Measurements from ENCODE around the gene OTOG.

OTOG gene

DNA sequence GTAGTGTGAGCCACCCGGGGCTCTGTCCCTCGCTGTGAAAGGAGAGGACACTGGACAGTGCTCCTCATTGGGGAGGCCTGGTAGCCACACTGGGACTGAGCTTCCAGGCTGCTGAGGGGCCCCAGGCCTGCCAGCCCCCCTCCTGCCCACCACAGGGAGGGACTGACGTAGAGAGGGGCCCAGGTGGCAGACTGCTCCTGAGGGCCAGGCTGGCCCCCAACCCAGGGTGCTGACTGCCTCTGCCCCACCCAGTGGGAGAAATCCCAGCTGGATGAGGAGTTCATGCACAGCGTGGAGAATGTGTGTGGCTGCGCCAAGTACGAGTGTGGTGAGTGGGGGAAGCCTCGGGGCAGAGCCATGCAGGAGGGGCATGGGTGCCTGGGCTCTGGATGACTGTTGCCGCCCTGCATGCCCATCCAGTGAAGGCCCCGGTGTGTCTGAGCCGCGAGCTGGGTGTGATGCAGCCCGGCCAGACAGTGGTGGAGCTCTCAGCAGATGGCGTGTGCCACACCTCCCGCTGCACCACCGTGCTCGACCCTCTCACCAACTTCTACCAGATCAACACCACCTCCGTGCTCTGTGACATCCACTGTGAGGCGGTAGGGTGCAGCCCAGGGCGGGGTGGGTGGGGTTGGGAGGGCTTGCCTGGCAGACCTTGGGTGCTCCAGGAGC, 93.6 kb downstream of the OTOG start:
- Histone ChIP-seq H3K27ac (ENCODE audit: low read length) (no peak overlapping the region), H3K9me3 (ENCODE audit: control insufficient read depth in 1 of 2, low read length in 2 of 2) (no peaks in the 10 kb centered on the region), H3K4me3 (ENCODE audit: low read depth in 1 of 2, low read length in 2 of 2) (no peak overlapping the region), H3K4me1 (ENCODE audit: control insufficient read depth in 1 of 2, insufficient read depth in 2 of 2, low read length in 2 of 2) (peaks cover 0 to 8% of the 10 kb centered on the region in 2 donors), H3K36me3 (ENCODE audit: control insufficient read depth in 1 of 2, insufficient read depth in 2 of 2, low read length in 2 of 2) (no peaks in the 10 kb centered on the region), H3K27me3 (ENCODE audit: low read depth, low read length) (no peaks in the 10 kb centered on the region)

DNA sequence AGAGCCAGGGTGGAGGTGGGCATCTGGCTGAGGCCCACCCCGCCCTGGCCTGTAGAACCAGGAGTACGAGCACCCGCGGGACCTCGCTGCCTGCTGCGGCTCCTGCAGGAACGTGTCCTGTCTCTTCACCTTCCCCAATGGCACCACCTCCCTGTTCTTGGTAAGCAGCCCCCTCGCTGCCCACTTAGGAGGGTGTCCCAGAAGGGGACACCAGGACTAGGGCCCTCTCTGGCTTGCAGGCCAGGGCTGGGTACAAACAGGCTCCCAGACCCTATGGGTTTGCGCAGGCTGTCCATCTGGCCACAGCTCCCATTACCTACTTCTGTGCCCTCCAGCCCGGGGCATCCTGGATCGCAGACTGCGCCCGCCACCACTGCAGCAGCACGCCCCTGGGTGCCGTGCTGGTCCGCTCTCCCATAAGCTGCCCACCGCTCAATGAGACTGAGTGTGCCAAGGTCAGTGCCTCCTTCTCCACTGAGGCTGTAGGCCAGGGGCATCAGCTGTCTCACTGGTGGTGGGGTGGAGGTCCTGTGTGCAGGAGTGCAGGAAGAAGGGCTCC, 94.8 kb downstream of the OTOG start:
- H3K27ac ChIP-seq (ENCODE audit: low read length) = no peak overlapping the region
- H3K27me3 ChIP-seq (ENCODE audit: low read depth, low read length) = no peaks in the 10 kb centered on the region
- peaks cover 0 to 8% of the 10 kb centered on the region in 2 donors for H3K4me1 ChIP-seq (ENCODE audit: control insufficient read depth in 1 of 2, insufficient read depth in 2 of 2, low read length in 2 of 2)
- no peaks in the 10 kb centered on the region for H3K9me3 ChIP-seq (ENCODE audit: control insufficient read depth in 1 of 2, low read length in 2 of 2)
- H3K36me3 ChIP-seq (ENCODE audit: control insufficient read depth in 1 of 2, insufficient read depth in 2 of 2, low read length in 2 of 2) = no peaks in the 10 kb centered on the region
- no peak overlapping the region for H3K4me3 ChIP-seq (ENCODE audit: low read depth in 1 of 2, low read length in 2 of 2)

DNA sequence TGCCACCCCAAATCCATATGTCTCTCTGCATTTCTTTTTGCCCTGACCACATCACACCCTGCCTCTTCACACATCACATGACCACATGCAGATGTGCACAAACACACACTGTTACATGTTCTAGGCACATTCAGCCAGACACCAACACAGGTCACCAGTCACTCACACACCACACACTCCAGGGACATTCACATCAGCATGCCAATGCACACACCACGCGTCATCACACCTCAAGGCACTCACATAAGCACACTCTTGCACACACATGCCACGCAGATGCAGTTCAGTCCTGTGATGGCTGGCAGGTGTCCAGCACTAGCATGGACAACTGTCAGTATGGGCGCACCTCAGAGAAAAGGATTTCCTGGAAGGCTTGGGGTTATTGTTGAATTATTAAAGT, 95.3 kb downstream of the OTOG start:
- Histone ChIP-seq H3K4me3 (ENCODE audit: low read depth in 1 of 2, low read length in 2 of 2) (no peak overlapping the region), H3K36me3 (ENCODE audit: control insufficient read depth in 1 of 2, insufficient read depth in 2 of 2, low read length in 2 of 2) (no peaks in the 10 kb centered on the region), H3K4me1 (ENCODE audit: control insufficient read depth in 1 of 2, insufficient read depth in 2 of 2, low read length in 2 of 2) (peaks cover 0 to 8% of the 10 kb centered on the region in 2 donors), H3K9me3 (ENCODE audit: control insufficient read depth in 1 of 2, low read length in 2 of 2) (no peaks in the 10 kb centered on the region), H3K27ac (ENCODE audit: low read length) (no peak overlapping the region), H3K27me3 (ENCODE audit: low read depth, low read length) (no peaks in the 10 kb centered on the region)

DNA sequence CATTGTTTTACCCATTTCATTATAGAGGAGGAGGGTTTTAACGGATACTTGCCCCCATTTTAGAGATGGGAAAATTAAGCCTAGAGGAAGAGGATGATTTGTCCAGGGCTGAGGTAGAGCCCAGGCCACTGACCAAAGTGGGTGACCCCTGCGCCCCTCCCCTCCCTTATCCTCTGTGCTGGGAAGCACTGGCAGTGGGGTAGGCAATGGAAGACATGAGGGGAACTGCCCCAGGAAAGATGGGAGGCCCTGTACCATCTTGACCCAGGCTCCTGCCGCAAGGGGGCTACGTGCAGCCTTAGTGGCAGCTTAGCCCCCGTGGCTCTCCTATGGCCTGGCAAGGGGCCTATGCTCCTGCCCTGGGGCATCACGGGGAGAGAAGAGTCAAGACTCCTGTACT, 95.9 kb downstream of the OTOG start:
- H3K9me3 ChIP-seq (ENCODE audit: control insufficient read depth in 1 of 2, low read length in 2 of 2) = peaks cover 0 to 5% of the 10 kb centered on the region in 2 donors
- H3K27me3 ChIP-seq (ENCODE audit: low read depth, low read length) = no peaks in the 10 kb centered on the region
- H3K4me3 ChIP-seq (ENCODE audit: low read depth in 1 of 2, low read length in 2 of 2) = no peak overlapping the region
- no peak overlapping the region for H3K27ac ChIP-seq (ENCODE audit: low read length)
- no peaks in the 10 kb centered on the region for H3K36me3 ChIP-seq (ENCODE audit: control insufficient read depth in 1 of 2, insufficient read depth in 2 of 2, low read length in 2 of 2)
- H3K4me1 ChIP-seq (ENCODE audit: control insufficient read depth in 1 of 2, insufficient read depth in 2 of 2, low read length in 2 of 2) = peaks cover 0 to 8% of the 10 kb centered on the region in 2 donors

DNA sequence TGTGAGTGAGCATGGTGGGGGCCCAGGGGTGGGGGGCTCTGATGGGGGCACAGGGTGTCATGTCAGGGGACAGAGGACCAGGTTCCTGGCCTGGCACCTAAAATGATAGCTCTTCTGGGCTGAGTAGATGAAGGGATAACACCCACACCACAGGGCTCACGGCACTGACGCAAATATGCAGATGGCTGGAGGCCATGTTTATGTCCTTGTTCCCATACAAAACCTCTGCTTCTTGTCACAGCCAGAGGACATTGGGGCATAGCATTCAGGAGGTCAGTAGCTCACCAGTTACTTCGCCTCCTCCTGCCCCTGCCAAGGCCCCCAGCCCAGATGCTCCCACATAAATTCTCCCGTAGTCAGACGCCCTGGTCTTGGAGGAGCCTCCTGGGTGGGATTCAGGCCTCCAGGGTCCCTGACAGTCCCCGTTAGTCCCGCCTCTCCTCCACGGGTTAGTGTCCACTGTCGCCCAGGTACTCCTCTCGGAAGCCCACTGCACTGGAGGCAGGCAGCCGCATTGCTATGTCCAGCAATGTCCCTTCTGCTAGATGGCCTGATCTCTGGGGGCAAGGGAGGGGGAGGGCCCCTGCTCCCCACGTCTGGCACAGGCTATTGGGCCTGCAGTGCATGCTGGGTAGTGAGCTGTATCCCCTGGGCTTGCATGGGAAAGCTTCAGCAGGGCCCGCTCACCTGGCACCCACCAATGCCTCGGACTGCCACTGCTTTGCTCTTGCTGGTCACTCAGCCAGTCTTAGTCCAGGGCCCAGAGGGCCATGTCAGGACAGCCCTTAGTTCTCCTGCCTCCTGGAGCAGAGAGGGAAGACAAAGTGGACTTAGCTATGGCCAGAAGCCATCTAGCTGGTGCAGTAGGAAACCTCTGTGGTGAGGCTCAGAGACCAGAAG, 96.7 kb downstream of the OTOG start:
- peaks cover 0 to 8% of the 10 kb centered on the region in 2 donors for H3K4me1 ChIP-seq (ENCODE audit: control insufficient read depth in 1 of 2, insufficient read depth in 2 of 2, low read length in 2 of 2)
- H3K4me3 ChIP-seq (ENCODE audit: low read depth in 1 of 2, low read length in 2 of 2) = no peak overlapping the region
- H3K27me3 ChIP-seq (ENCODE audit: low read depth, low read length) = no peaks in the 10 kb centered on the region
- no peak overlapping the region for H3K27ac ChIP-seq (ENCODE audit: low read length)
- H3K9me3 ChIP-seq (ENCODE audit: control insufficient read depth in 1 of 2, low read length in 2 of 2) = peaks cover 0 to 5% of the 10 kb centered on the region in 2 donors
- H3K36me3 ChIP-seq (ENCODE audit: control insufficient read depth in 1 of 2, insufficient read depth in 2 of 2, low read length in 2 of 2) = no peaks in the 10 kb centered on the region

DNA sequence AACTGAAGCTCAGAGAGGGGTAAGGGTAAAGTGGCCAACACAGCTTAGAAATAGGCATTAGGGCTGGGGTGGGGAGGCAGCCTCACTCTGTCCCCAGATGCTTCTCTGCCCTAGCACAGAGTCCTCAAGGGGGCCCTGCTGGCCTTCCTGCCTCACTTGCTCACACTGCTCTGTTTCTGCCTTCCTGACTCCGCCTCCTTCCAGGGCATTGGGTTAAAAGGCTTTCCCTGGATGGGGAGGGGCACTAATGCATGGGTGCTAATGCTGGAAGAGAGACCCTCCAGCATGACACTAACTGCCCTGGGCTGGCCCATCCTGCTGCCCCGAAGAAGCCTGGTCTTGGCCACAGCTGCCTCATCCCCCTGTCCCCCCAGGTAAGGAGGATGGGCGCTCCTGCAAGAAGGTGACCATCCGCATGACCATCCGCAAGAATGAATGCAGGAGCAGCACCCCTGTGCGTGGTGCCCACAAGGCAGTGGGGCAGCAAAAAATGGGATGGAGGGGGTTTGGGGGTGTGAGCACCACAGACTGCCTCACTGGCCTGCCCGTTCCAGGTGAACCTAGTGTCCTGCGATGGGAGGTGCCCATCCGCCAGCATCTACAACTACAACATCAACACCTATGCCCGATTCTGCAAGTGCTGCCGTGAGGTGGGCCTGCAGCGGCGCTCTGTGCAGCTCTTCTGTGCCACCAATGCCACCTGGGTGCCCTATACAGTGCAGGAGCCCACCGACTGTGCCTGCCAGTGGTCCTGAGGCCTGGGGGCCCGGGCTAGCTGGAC, 98.3 kb downstream of the OTOG start:
- Histone ChIP-seq H3K27me3 (ENCODE audit: low read depth, low read length) (no peaks in the 10 kb centered on the region), H3K4me3 (ENCODE audit: low read depth in 1 of 2, low read length in 2 of 2) (no peak overlapping the region), H3K36me3 (ENCODE audit: control insufficient read depth in 1 of 2, insufficient read depth in 2 of 2, low read length in 2 of 2) (no peaks in the 10 kb centered on the region), H3K27ac (ENCODE audit: low read length) (no peak overlapping the region), H3K9me3 (ENCODE audit: control insufficient read depth in 1 of 2, low read length in 2 of 2) (peaks cover 0 to 5% of the 10 kb centered on the region in 2 donors), H3K4me1 (ENCODE audit: control insufficient read depth in 1 of 2, insufficient read depth in 2 of 2, low read length in 2 of 2) (peaks cover 0 to 8% of the 10 kb centered on the region in 2 donors)

DNA sequence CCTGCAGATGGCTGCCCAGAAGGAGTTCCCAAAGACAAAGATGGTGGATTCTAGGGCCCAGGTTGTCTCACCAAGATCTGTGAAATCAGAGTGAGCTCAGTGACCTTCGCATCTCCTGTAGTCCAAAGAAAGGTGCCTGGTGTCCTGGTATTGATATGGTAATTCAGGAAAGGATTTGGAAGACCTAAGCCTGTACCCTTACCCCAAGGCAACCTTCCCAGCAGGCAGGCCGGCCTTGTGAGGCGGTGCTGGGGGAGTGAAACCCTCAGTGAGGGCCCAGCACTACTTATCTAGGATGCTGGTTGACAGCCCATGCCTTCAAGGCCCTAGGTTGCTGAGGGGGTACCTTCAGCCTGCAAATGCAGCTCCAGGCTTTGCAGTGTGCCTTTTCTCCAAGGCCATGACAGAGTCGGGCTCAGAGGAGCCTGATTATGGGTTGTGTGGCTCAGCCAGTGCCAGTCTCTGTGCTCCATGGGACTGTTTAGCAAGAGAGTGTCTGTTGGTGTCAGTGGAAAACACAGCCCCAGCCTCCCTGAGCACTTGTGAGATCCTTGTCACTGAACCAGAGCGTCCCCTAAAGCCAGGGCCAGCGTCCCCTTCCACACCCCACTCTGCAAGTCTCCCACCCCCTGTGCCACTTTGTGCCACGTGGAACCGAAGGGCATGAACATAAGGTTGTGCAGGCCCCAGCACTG, 99.5 kb downstream of the OTOG start:
- H3K9me3 ChIP-seq (ENCODE audit: control insufficient read depth in 1 of 2, low read length in 2 of 2) = peaks cover 0 to 5% of the 10 kb centered on the region in 2 donors
- H3K4me1 ChIP-seq (ENCODE audit: control insufficient read depth in 1 of 2, insufficient read depth in 2 of 2, low read length in 2 of 2) = peaks cover 0 to 8% of the 10 kb centered on the region in 2 donors
- no peaks in the 10 kb centered on the region for H3K36me3 ChIP-seq (ENCODE audit: control insufficient read depth in 1 of 2, insufficient read depth in 2 of 2, low read length in 2 of 2)
- H3K4me3 ChIP-seq (ENCODE audit: low read depth in 1 of 2, low read length in 2 of 2) = no peak overlapping the region
- H3K27me3 ChIP-seq (ENCODE audit: low read depth, low read length) = no peaks in the 10 kb centered on the region
- H3K27ac ChIP-seq (ENCODE audit: low read length) = no peak overlapping the region

DNA sequence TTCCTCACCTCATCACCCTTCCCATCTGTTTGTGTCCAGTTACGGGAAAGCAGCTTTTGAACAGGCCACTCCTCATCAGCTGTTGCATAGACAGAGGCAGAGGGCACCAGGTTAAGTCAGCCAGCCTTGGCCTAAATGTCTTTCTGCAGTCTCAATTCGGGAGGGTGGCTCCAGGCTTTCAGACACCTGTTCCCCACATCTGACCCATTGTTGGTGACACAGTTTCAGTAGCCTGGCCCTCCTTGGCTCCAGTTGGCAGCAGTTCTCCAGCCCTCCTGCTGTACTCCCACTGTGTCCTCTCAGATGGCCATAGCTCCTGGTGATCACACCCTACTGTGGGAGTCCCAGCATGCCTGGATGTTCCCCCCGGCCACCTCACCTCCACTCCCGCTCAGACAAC, 101.5 kb downstream of the OTOG start:
- Histone ChIP-seq H3K27me3 (ENCODE audit: low read depth, low read length) (no peaks in the 10 kb centered on the region), H3K4me3 (ENCODE audit: low read depth in 1 of 2, low read length in 2 of 2) (no peak overlapping the region), H3K9me3 (ENCODE audit: control insufficient read depth in 1 of 2, low read length in 2 of 2) (peaks cover 0 to 5% of the 10 kb centered on the region in 2 donors), H3K27ac (ENCODE audit: low read length) (no peak overlapping the region), H3K4me1 (ENCODE audit: control insufficient read depth in 1 of 2, insufficient read depth in 2 of 2, low read length in 2 of 2) (peaks cover 0 to 8% of the 10 kb centered on the region in 2 donors), H3K36me3 (ENCODE audit: control insufficient read depth in 1 of 2, insufficient read depth in 2 of 2, low read length in 2 of 2) (no peaks in the 10 kb centered on the region)

DNA sequence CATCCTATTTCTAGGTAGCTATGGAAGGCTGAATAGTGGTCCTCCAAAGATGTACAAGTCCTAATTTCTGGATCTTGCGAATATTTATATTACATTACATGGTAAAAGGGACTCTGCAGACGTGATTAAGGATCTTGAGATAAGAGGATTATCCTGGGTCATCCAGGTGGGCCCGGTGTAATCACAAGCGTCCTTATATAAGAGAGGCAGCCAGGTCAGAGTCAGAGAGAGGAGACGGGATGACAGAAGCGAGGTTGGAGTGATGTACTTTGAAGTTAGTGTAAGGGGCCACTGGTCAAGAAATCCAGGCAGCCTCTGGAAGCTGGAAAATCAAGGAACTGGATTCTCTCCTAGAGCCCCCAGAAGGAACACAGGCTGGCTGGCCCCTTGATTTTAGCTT, 102.2 kb downstream of the OTOG start:
- Histone ChIP-seq H3K27ac (ENCODE audit: low read length) (no peak overlapping the region), H3K27me3 (ENCODE audit: low read depth, low read length) (no peaks in the 10 kb centered on the region), H3K9me3 (ENCODE audit: control insufficient read depth in 1 of 2, low read length in 2 of 2) (peaks cover 0 to 5% of the 10 kb centered on the region in 2 donors), H3K4me1 (ENCODE audit: control insufficient read depth in 1 of 2, insufficient read depth in 2 of 2, low read length in 2 of 2) (peaks cover 0 to 1% of the 10 kb centered on the region in 2 donors), H3K36me3 (ENCODE audit: control insufficient read depth in 1 of 2, insufficient read depth in 2 of 2, low read length in 2 of 2) (no peaks in the 10 kb centered on the region), H3K4me3 (ENCODE audit: low read depth in 1 of 2, low read length in 2 of 2) (no peak overlapping the region)

DNA sequence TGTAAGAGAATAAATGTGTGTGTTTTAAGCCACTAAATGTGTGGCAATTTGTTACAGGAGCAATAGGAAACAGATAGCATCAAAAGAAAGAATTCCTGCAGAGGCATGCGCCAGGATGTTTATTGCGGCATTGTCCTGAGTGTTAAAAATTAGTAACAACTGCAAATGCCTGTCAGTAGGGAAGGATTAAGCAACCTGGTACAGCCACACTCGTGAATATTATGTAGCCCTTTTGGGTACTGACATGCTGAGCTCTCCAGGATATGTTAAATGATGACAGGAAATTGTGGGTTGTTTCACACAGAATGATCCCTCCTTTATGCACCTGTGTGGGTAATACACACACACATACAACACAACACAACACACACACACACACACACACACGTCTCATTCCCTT, 102.6 kb downstream of the OTOG start:
- no peak overlapping the region for H3K4me3 ChIP-seq (ENCODE audit: low read depth in 1 of 2, low read length in 2 of 2)
- no peaks in the 10 kb centered on the region for H3K36me3 ChIP-seq (ENCODE audit: control insufficient read depth in 1 of 2, insufficient read depth in 2 of 2, low read length in 2 of 2)
- no peak overlapping the region for H3K27ac ChIP-seq (ENCODE audit: low read length)
- peaks cover 0 to 5% of the 10 kb centered on the region in 2 donors for H3K9me3 ChIP-seq (ENCODE audit: control insufficient read depth in 1 of 2, low read length in 2 of 2)
- H3K27me3 ChIP-seq (ENCODE audit: low read depth, low read length) = no peaks in the 10 kb centered on the region
- H3K4me1 ChIP-seq (ENCODE audit: control insufficient read depth in 1 of 2, insufficient read depth in 2 of 2, low read length in 2 of 2) = no peaks in the 10 kb centered on the region

Measured in muscle layer of duodenum (tissue), 2 donors.